Vagina (tissue), 2 donors: ENCODE results near the gene RITA1. TPM values are rescaled to one million over a fixed set of nuclear protein-coding genes. Genes with fewer than 3 reads are reported as not detected.

Experiments used
- DNase-seq, 2 donors: peaks; one replicate each; pipeline ENCODE4 v3.0.0-alpha.2; 2017; ENCODE audit errors: extremely low spot score in 2 of 2
- H3K27ac ChIP-seq: fragments of 200-600 bp; sonication (generic); one replicate; pipeline ENCODE4 v1.5.1; 2019
- H3K27me3 ChIP-seq: fragments of 200-600 bp; sonication (generic); one replicate; pipeline ENCODE4 v1.5.1; 2019
- H3K36me3 ChIP-seq, 2 donors: fragments of 200-600 bp; sonication (generic); one replicate each; pipeline ENCODE4 v1.5.1; 2017 to 2019
- H3K4me1 ChIP-seq: fragments of 200-600 bp; sonication (generic); one replicate; pipeline ENCODE4 v1.5.1; 2019
- H3K4me3 ChIP-seq, 2 donors: fragments of 200-600 bp; sonication (generic); 1 replicate in 1 of 2; 2 replicates in 1 of 2; pipeline ENCODE4 v1.5.1; 2016 to 2019
- H3K9me3 ChIP-seq: fragments of 200-600 bp; sonication (generic); one replicate; pipeline ENCODE4 v1.5.1; 2019
- POLR2A ChIP-seq, 2 donors: fragments of 450-650 bp; IDR thresholded peaks; one replicate each; pipeline ENCODE4 v1.6.1; 2017; ENCODE audit warnings: antibody characterized with exemption in 2 of 2, mild to moderate bottlenecking in 2 of 2, moderate library complexity in 2 of 2
- POLR2AphosphoS5 ChIP-seq, 2 donors: sonication (generic); formaldehyde crosslinking; IDR thresholded peaks; one replicate each; pipeline ENCODE4 v1.9.0; 2017; ENCODE audit warnings: antibody characterized with exemption in 2 of 2, mild to moderate bottlenecking in 2 of 2, low read depth in 1 of 2; ENCODE audit not compliant: insufficient read depth in 1 of 2
- intact Hi-C: fragments of 100-400 bp; cut with DNase I; formaldehyde crosslinking; loops from one replicate; pipeline ENCODE4 v1.15.1; 2023
- total RNA-seq: library from RNA; depleted of rRNA; stranded (reverse); fragments of >200 nt; gene quantifications from one replicate; pipeline ENCODE4 v1.2.3, GENCODE V29; 2016
- TF ChIP-seq, protein P1 (sequence below), 3 experiments: fragments of 450-650 bp in 2 of 3; fragments of 200-600 bp in 1 of 3; sonication (generic) in 1 of 3; IDR thresholded peaks; one replicate each; pipeline ENCODE4 v1.5.1; 2017 to 2019; ENCODE audit warnings: antibody characterized with exemption in 3 of 3, mild to moderate bottlenecking in 2 of 3, moderate library complexity in 2 of 3

Gene RITA1
- total RNA-seq, 1 donor from 2014 or later = 14.5 TPM

DNA sequence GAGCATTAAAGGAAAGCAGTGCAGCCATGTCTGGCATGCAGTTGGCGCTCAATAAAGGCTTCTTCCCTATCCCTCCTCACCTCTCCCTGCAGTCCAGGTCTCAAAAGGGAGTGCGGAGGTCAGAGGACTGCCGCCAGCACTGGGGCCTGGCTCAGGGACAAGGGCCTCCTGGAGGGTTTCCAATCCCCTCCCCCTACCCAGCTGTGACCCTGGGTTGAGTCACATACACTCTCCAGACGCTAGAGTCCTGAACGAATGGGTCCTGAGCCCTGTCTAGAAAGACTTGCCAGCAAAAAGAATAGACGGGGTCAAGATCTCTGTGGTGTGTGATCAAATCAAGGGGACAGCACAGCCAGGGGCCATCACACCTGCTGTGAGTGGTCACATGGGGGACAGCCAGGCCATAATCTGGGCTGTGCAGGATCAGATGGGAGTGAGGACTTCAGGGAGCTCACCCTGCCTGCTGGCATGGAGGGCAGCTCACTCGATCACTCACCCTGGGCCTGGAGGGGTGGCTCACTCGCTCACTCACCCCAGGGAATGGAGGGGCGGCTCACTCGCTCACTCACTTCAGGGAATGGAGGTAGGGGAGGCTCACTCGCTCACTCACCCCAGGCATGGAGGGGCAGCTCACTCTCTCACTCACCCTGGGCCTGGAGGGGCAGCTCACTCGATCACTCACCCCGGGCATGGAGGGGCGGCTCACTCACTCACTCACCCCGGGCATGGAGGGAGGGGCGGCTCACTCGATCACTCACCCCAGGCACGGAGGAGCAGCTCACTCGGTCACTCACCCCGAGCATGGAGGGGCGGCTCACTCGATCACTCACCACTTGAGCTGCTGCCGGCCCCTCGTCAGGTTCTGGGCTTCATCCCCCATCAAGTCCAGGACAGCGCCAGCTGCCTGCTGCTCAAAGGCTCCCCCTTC is 23.2 kb upstream of the RITA1 start:
- Histone ChIP-seq H3K4me1 (no peaks in the 10 kb centered on the region), H3K36me3 (peaks cover 7 to 86% of the 10 kb centered on the region in 2 donors), H3K27me3 (no peaks in the 10 kb centered on the region), H3K9me3 (no peaks in the 10 kb centered on the region), H3K4me3 (no peak overlapping the region), H3K27ac (no peak overlapping the region)
- no peak for DNase-seq
- intact Hi-C loops = no loop called here
- TF ChIP-seq, protein P1, sequence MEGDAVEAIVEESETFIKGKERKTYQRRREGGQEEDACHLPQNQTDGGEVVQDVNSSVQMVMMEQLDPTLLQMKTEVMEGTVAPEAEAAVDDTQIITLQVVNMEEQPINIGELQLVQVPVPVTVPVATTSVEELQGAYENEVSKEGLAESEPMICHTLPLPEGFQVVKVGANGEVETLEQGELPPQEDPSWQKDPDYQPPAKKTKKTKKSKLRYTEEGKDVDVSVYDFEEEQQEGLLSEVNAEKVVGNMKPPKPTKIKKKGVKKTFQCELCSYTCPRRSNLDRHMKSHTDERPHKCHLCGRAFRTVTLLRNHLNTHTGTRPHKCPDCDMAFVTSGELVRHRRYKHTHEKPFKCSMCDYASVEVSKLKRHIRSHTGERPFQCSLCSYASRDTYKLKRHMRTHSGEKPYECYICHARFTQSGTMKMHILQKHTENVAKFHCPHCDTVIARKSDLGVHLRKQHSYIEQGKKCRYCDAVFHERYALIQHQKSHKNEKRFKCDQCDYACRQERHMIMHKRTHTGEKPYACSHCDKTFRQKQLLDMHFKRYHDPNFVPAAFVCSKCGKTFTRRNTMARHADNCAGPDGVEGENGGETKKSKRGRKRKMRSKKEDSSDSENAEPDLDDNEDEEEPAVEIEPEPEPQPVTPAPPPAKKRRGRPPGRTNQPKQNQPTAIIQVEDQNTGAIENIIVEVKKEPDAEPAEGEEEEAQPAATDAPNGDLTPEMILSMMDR (IDR thresholded peaks at IDR 0.05) = no peak
- no peak for TF ChIP-seq POLR2AphosphoS5 (IDR thresholded peaks at IDR 0.05; ENCODE audit: insufficient read depth in 1 of 2, low read depth in 1 of 2)
- TF ChIP-seq POLR2A (IDR thresholded peaks at IDR 0.05) = no peak

DNA sequence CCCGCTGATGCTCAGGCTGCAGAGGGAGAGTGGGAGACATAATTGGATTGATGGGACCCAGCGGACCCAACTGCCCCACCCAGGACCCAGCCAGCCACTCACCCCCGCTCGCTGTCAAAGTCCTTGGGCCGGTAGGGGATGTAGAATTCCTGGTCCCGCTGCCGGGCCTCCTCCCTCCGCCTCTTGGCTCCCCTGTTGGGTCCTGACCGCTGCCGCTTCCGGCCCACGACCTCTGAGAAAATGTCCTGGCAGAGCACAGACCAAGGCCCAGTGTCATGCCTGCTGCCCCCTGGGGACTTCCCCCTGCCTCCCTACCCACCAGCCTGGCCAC is 22.5 kb upstream of the RITA1 start:
- TF ChIP-seq POLR2AphosphoS5 (IDR thresholded peaks at IDR 0.05; ENCODE audit: insufficient read depth in 1 of 2, low read depth in 1 of 2) = no peak
- intact Hi-C loops = no loop called here
- H3K27ac ChIP-seq = no peak overlapping the region
- no peaks in the 10 kb centered on the region for H3K27me3 ChIP-seq
- no peaks in the 10 kb centered on the region for H3K4me1 ChIP-seq
- H3K9me3 ChIP-seq = no peaks in the 10 kb centered on the region
- no peak for DNase-seq
- peaks cover 7 to 88% of the 10 kb centered on the region in 2 donors for H3K36me3 ChIP-seq
- no peak overlapping the region for H3K4me3 ChIP-seq

DNA sequence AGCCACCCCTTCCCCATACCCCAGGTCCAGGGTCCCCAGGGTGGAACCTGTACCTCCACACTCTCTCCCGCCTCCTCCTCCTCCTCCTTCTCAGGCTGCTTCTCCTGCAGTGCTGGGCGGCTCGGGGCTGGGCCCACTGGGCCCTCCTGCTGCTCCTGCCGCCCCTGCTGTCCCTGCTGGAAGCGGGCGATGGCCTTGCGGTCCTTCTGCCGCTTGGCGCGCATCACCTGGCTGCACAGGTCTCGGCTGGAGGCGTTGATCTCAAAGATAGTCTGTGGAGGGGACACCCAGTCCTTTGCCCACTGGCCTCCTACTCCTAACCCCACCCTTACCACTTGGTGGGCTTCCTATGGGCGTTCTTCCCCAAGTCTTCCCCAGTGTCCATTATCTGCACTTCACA is 21.5 kb upstream of the RITA1 start:
- DNase-seq = no peak
- H3K9me3 ChIP-seq = no peaks in the 10 kb centered on the region
- H3K36me3 ChIP-seq = peaks cover 10 to 88% of the 10 kb centered on the region in 2 donors
- H3K4me3 ChIP-seq = no peak overlapping the region
- TF ChIP-seq, protein P1 (IDR thresholded peaks at IDR 0.05) = no peak
- no peak for TF ChIP-seq POLR2AphosphoS5 (IDR thresholded peaks at IDR 0.05; ENCODE audit: insufficient read depth in 1 of 2, low read depth in 1 of 2)
- no peak for TF ChIP-seq POLR2A (IDR thresholded peaks at IDR 0.05)
- no peaks in the 10 kb centered on the region for H3K4me1 ChIP-seq
- no peak overlapping the region for H3K27ac ChIP-seq
- intact Hi-C loops = no loop called here
- no peaks in the 10 kb centered on the region for H3K27me3 ChIP-seq

DNA sequence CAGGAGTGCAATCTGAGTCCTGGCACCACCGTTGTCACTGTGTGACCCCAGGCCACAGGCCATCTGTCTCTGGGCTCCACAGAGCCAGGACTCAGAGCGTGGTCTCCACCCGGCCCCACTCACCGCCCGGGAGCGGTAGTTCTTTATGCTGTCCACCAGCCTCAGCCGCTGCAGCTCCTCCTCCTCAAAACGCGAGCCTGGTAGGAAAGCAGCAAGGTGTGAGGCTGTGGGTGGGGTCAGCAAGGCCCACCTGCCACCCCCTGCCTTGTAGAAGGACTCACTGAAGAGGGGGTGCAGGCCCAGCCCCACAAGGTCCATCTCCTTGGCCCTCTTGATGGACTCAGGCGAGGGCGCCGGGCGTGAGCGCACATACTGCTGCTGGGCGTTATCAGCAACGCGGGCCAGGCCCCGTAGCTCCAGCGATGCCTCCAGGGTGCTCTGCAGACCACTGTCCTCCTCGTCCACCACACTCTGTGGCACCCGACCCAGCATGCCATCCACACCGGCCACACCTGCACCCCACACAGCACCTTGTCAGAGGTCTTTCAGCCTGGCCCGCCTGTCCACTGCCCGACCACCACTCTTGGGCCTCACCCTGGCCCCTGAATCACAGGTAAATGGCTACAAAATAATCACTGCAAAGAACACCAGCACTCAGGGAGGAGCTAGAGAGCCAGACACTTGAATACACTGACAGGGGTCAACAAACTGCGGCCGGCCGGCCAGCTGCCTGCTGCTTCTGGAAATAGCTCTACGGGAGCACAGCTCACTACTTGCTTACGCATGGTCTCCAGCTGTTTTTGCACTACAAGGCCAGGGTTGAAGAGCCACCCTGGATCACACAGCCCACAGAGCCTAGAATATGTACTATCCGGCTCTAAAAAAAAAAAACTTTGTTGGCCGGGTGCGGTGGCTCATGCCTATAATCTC is 19.7 kb upstream of the RITA1 start:
- Histone ChIP-seq H3K4me3 (no peak overlapping the region), H3K36me3 (peaks cover 10 to 88% of the 10 kb centered on the region in 2 donors), H3K27ac (no peak overlapping the region), H3K9me3 (no peaks in the 10 kb centered on the region), H3K4me1 (no peaks in the 10 kb centered on the region), H3K27me3 (no peaks in the 10 kb centered on the region)
- intact Hi-C loops = no loop called here
- TF ChIP-seq, protein P1 (IDR thresholded peaks at IDR 0.05) = no peak
- TF ChIP-seq POLR2AphosphoS5 (IDR thresholded peaks at IDR 0.05; ENCODE audit: insufficient read depth in 1 of 2, low read depth in 1 of 2) (no peak), POLR2A (IDR thresholded peaks at IDR 0.05) (no peak)
- no peak for DNase-seq

DNA sequence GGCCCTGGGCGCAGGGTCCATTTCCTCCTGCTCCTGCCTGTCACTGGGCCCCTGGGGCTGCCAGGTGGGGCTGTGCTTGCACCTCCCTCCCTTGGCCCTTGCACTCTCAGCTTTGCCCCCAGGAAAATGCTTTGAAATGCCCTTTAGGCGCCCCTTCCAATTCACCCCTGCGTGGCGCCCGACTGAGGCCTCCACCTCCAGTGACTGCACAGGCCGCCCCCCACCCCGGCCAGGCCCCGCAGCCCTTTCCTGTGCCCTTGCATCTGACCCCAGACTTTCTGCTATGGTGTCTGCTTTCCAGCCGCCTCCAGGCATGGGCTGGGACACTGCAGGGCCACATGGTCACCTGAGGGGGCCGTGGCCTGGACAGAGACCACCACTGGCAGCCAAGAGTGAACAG is 17.7 kb upstream of the RITA1 start:
- no peaks in the 10 kb centered on the region for H3K4me1 ChIP-seq
- no peak for DNase-seq
- intact Hi-C loops = no loop called here
- H3K27ac ChIP-seq = no peak overlapping the region
- TF ChIP-seq POLR2A (IDR thresholded peaks at IDR 0.05) (no peak), POLR2AphosphoS5 (IDR thresholded peaks at IDR 0.05; ENCODE audit: insufficient read depth in 1 of 2, low read depth in 1 of 2) (no peak)
- TF ChIP-seq, protein P1 (IDR thresholded peaks at IDR 0.05) = no peak
- H3K4me3 ChIP-seq = no peak overlapping the region
- H3K27me3 ChIP-seq = no peaks in the 10 kb centered on the region
- H3K36me3 ChIP-seq = peaks cover 10 to 90% of the 10 kb centered on the region in 2 donors
- no peaks in the 10 kb centered on the region for H3K9me3 ChIP-seq
